Mesendoderm (in vitro differentiated cells): Measurements from ENCODE around the gene PIK3C2B. TPM values are rescaled to one million over a fixed set of nuclear protein-coding genes. Genes with fewer than 3 reads are reported as not detected.

Experiments used
- DNase-seq: peaks from one replicate; pipeline ENCODE4 v3.0.0; 2013
- H2AK5ac ChIP-seq: 2 replicates; pipeline ENCODE4 v1.6.1; 2013; ENCODE audit warnings: low read length, inconsistent platforms
- H2BK120ac ChIP-seq: 2 replicates; pipeline ENCODE4 v1.6.1; 2013; ENCODE audit warnings: low read depth, mild to moderate bottlenecking, low read length, moderate library complexity, mixed read lengths
- H2BK15ac ChIP-seq: replicated peaks from 2 replicates; pipeline ENCODE4 v1.6.1; 2013; ENCODE audit warnings: low read depth, mild to moderate bottlenecking, moderate library complexity
- H2BK5ac ChIP-seq: 2 replicates; pipeline ENCODE4 v1.6.1; 2013; ENCODE audit warnings: low read length, inconsistent platforms
- H3K18ac ChIP-seq: 2 replicates; pipeline ENCODE4 v1.6.1; 2013; ENCODE audit warnings: mild to moderate bottlenecking, low read length, mixed read lengths
- H3K23ac ChIP-seq: one replicate; pipeline ENCODE4 v1.6.1; 2013; ENCODE audit warnings: low read length
- H3K27ac ChIP-seq: 2 replicates; pipeline ENCODE4 v1.5.1; 2013; ENCODE audit warnings: low read depth, mild to moderate bottlenecking, inconsistent platforms, low read length, moderate library complexity
- H3K27me3 ChIP-seq: 2 replicates; pipeline ENCODE4 v1.6.1; 2013; ENCODE audit warnings: low read length, control low read depth, mild to moderate bottlenecking, inconsistent platforms; ENCODE audit not compliant: insufficient read depth, poor library complexity
- H3K36me3 ChIP-seq: 2 replicates; pipeline ENCODE4 v1.6.1; 2013; ENCODE audit warnings: low read length, inconsistent platforms; ENCODE audit not compliant: control insufficient read depth, insufficient read depth
- H3K4ac ChIP-seq: one replicate; pipeline ENCODE4 v1.6.1; 2013; ENCODE audit warnings: low read depth, mild to moderate bottlenecking, low read length, moderate library complexity
- H3K4me1 ChIP-seq: 2 replicates; pipeline ENCODE4 v1.6.1; 2013; ENCODE audit warnings: low read depth, low read length, inconsistent platforms; ENCODE audit not compliant: control insufficient read depth
- H3K4me2 ChIP-seq: 2 replicates; pipeline ENCODE4 v1.6.1; 2013; ENCODE audit warnings: low read length
- H3K4me3 ChIP-seq: 2 replicates; pipeline ENCODE4 v1.5.1; 2013; ENCODE audit warnings: mild to moderate bottlenecking, low read length
- H3K56ac ChIP-seq: one replicate; pipeline ENCODE4 v1.6.1; 2013; ENCODE audit warnings: low read length
- H3K79me1 ChIP-seq: 2 replicates; pipeline ENCODE4 v1.6.1; 2013; ENCODE audit warnings: low read length, inconsistent platforms
- H3K79me2 ChIP-seq: 2 replicates; pipeline ENCODE4 v1.6.1; 2013; ENCODE audit warnings: mild to moderate bottlenecking, low read length; ENCODE audit not compliant: control insufficient read depth, insufficient read depth
- H3K9ac ChIP-seq: 2 replicates; pipeline ENCODE4 v1.6.1; 2013; ENCODE audit warnings: low read length, inconsistent platforms
- H4K5ac ChIP-seq: one replicate; pipeline ENCODE4 v1.6.1; 2013; ENCODE audit warnings: low read length
- H4K8ac ChIP-seq: one replicate; pipeline ENCODE4 v1.6.1; 2013; ENCODE audit warnings: low read depth, mild to moderate bottlenecking, control low read depth, low read length, moderate library complexity
- WGBS: extraction: QIAGEN DNeasy Blood & Tissue Kit; methylation state at CpG from one replicate; pipeline ENCODE4 v1.1.7; 2013; ENCODE audit warnings: low lambda C conversion rate, missing lambda C conversion rate; ENCODE audit not compliant: insufficient coverage; ENCODE audit errors: extremely low coverage; 5-methylcytosine and 5-hydroxymethylcytosine counted together
- polyA plus RNA-seq, 2 experiments: library from polyadenylated mRNA; stranded (reverse); fragments of 200-250 nt; gene quantifications; one replicate each; pipeline ENCODE4 v1.2.3, GENCODE V29; 2013

The PIK3C2B gene
- 6.1 TPM for polyA plus RNA-seq (2013, experiment 1 of 2)
- 6.1 TPM for polyA plus RNA-seq (2013, experiment 2 of 2)

- peak within 1 kb of the TSS; percentile 97 for H3K4me2 ChIP-seq
- H3K36me3 ChIP-seq, result no peaks in the 10 kb centered on the region
- H3K27ac ChIP-seq, result peak within 1 kb of the TSS; percentile 33
- H3K23ac ChIP-seq, result peak within 1 kb of the TSS; percentile 100
- no peaks in the 10 kb centered on the region for H3K79me2 ChIP-seq
- no peak within 1 kb of the TSS for H4K8ac ChIP-seq
- H3K9ac ChIP-seq, result peak within 1 kb of the TSS; percentile 74
- peak within 1 kb of the TSS; percentile 66 for H2BK5ac ChIP-seq
- H3K56ac ChIP-seq, result peak within 1 kb of the TSS; percentile 90
- H4K5ac ChIP-seq, result no peak within 1 kb of the TSS
- H3K4me3 ChIP-seq, result peak within 1 kb of the TSS; percentile 73
- no CpG with 5 or more reads among the region's 69 CpGs for WGBS
- H2BK120ac ChIP-seq, result no peak within 1 kb of the TSS
- H3K27me3 ChIP-seq, result no peaks in the 10 kb centered on the region
- H3K18ac ChIP-seq, result peak within 1 kb of the TSS; percentile 60
- H2BK15ac ChIP-seq, result no peak within 1 kb of the TSS
- H3K4me1 ChIP-seq, result peaks cover 7% of the 10 kb centered on the region
- peak; percentile 94 for DNase-seq
- no peak within 1 kb of the TSS for H3K4ac ChIP-seq
- peaks cover 6% of the 10 kb centered on the region for H3K79me1 ChIP-seq
- no peak within 1 kb of the TSS for H2AK5ac ChIP-seq
These were observed at the start of gene PIK3C2B for GRCh38 chr1:204494281-204495077. TSS of gene PIK3C2B (minus strand) at chr1:204494805. CDS start at chr1:204469802, 25,003 bp downstream.

GRCh38 chr1:204544321-204544720 lies 49.7 kb upstream of the PIK3C2B start:
- Histone ChIP-seq H3K4ac (no peak overlapping the region), H3K18ac (no peak overlapping the region), H3K27ac (no peak overlapping the region), H3K79me2 (no peaks in the 10 kb centered on the region), H4K8ac (no peak overlapping the region), H3K79me1 (no peaks in the 10 kb centered on the region), H3K36me3 (peaks cover 5% of the 10 kb centered on the region), H2BK5ac (no peak overlapping the region), H2BK120ac (no peak overlapping the region), H3K56ac (no peak overlapping the region), H3K9ac (no peak overlapping the region), H2AK5ac (no peak overlapping the region), H3K4me3 (no peak overlapping the region), H3K4me2 (no peak overlapping the region), H3K27me3 (no peaks in the 10 kb centered on the region), H3K23ac (no peak overlapping the region), H3K4me1 (no peaks in the 10 kb centered on the region), H4K5ac (no peak overlapping the region), H2BK15ac (no peak overlapping the region)
- no peak for DNase-seq
- WGBS, result no CpG with 5 or more reads among the region's 2 CpGs

GRCh38 chr1:204541626-204542025 lies 47.0 kb upstream of the PIK3C2B start:
- Histone ChIP-seq H3K36me3 (peaks cover 5% of the 10 kb centered on the region), H3K79me2 (no peaks in the 10 kb centered on the region), H3K4ac (no peak overlapping the region), H2BK5ac (no peak overlapping the region), H4K5ac (no peak overlapping the region), H2AK5ac (no peak overlapping the region), H3K27ac (no peak overlapping the region), H3K4me2 (no peak overlapping the region), H3K56ac (no peak overlapping the region), H2BK120ac (no peak overlapping the region), H3K79me1 (peaks cover 2% of the 10 kb centered on the region), H3K27me3 (no peaks in the 10 kb centered on the region), H3K9ac (no peak overlapping the region), H4K8ac (no peak overlapping the region), H3K23ac (no peak overlapping the region), H3K4me3 (no peak overlapping the region), H3K4me1 (no peaks in the 10 kb centered on the region), H3K18ac (no peak overlapping the region), H2BK15ac (no peak overlapping the region)
- DNase-seq, result no peak
- WGBS, result no CpG with 5 or more reads among the region's 2 CpGs

GRCh38 chr1:204532832-204533231 lies 38.2 kb upstream of the PIK3C2B start:
- no peak overlapping the region for H4K8ac ChIP-seq
- no peak overlapping the region for H2BK15ac ChIP-seq
- no peak overlapping the region for H3K18ac ChIP-seq
- H3K79me2 ChIP-seq, result no peaks in the 10 kb centered on the region
- H3K27me3 ChIP-seq, result no peaks in the 10 kb centered on the region
- no peak overlapping the region for H3K27ac ChIP-seq
- no peak overlapping the region for H3K4ac ChIP-seq
- H4K5ac ChIP-seq, result no peak overlapping the region
- H3K9ac ChIP-seq, result no peak overlapping the region
- no peak overlapping the region for H3K4me3 ChIP-seq
- peaks cover 8% of the 10 kb centered on the region for H3K36me3 ChIP-seq
- H3K79me1 ChIP-seq, result peaks cover 2% of the 10 kb centered on the region
- H3K23ac ChIP-seq, result no peak overlapping the region
- H3K4me2 ChIP-seq, result no peak overlapping the region
- H2AK5ac ChIP-seq, result no peak overlapping the region
- H2BK120ac ChIP-seq, result no peak overlapping the region
- H3K56ac ChIP-seq, result no peak overlapping the region
- no peak overlapping the region for H2BK5ac ChIP-seq
- no peaks in the 10 kb centered on the region for H3K4me1 ChIP-seq
- DNase-seq, result no peak

- no peaks in the 10 kb centered on the region for H3K79me2 ChIP-seq
- H3K23ac ChIP-seq, result no peak overlapping the region
- DNase-seq, result no peak
- H3K27ac ChIP-seq, result no peak overlapping the region
- WGBS, result no CpG with 5 or more reads among the region's 1 CpG
- H3K27me3 ChIP-seq, result no peaks in the 10 kb centered on the region
- H2BK15ac ChIP-seq, result no peak overlapping the region
- no peak overlapping the region for H2AK5ac ChIP-seq
- H3K36me3 ChIP-seq, result peaks cover 7% of the 10 kb centered on the region
- H4K5ac ChIP-seq, result no peak overlapping the region
- H3K4me3 ChIP-seq, result no peak overlapping the region
- H3K18ac ChIP-seq, result no peak overlapping the region
- no peak overlapping the region for H3K4ac ChIP-seq
- no peak overlapping the region for H2BK120ac ChIP-seq
- no peak overlapping the region for H2BK5ac ChIP-seq
- no peak overlapping the region for H3K56ac ChIP-seq
- no peak overlapping the region for H4K8ac ChIP-seq
- no peak overlapping the region for H3K9ac ChIP-seq
- no peaks in the 10 kb centered on the region for H3K4me1 ChIP-seq
- H3K79me1 ChIP-seq, result no peaks in the 10 kb centered on the region
- no peak overlapping the region for H3K4me2 ChIP-seq
These were observed 36.3 kb upstream of the PIK3C2B start for GRCh38 chr1:204530932-204531331.
